Activated CD8-positive, alpha-beta memory T cell treated with anti-CD3 and anti-CD28 coated beads, Interleukin-2, amount 50 U/mL, for 48 hours (primary cell): ENCODE data around the gene ATMIN.

Experiments used
- DNase-seq: peaks from one replicate; pipeline ENCODE4 v3.0.0-alpha.2; 2020

ATMIN gene

GRCh38 chr16:81006211-81006812 lies 29.3 kb upstream of the ATMIN start:
- DNase-seq, result peak; percentile 86

- DNase-seq, result peak; percentile 98
These were observed 28.6 kb upstream of the ATMIN start, which contains the start of the genes CENPN and CMC2 for GRCh38 chr16:81006813-81007695. Gene CENPN (plus strand): TSS chr16:81007214. CDS start chr16:81011940, 4,726 bp downstream. Gene CMC2 (minus strand): TSS chr16:81006885. CDS start chr16:80997394, 9,491 bp downstream.

- no peak for DNase-seq
These were observed 27.2 kb upstream of the ATMIN start for GRCh38 chr16:81008505-81008789.

DNA sequence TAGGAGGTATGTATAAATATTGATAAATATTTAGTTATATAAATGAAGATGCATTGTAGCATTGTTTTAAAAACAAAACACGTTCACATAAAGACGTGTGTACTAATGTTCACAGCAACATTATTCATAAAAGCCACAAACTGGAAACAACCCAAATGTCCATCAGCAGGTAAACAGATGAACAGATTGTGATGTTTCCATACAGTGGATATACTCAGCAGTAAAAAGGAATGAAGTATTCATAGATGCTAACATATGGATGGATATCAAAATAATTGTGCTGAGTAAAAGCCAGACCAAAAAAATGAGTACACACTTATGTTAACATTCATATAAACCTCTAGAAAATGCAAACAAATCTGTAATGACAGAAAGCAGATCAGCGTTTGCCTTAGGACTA lies 22.7 kb upstream of the ATMIN start:
- DNase-seq, result no peak

DNA sequence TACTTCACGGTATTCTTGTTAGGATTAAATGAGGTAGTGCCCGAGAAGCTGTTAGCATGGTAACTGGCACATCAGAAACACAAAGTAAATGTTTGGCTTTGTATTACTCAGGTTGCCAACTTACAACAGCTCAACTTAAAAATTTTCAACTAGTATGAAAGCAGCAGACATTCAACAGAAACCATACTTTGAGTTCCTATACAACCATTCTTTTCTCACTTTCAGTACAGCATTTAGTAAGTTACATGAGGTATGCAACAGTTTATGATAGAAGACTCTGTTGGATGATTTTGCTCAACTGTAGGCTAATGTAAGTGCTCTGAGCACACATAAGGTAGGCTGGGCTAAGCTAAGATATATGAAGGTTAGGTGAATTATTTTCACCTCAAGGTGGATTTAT lies 21.0 kb upstream of the ATMIN start:
- no peak for DNase-seq

GRCh38 chr16:81018496-81018895 lies 17.1 kb upstream of the ATMIN start:
- no peak for DNase-seq

DNA sequence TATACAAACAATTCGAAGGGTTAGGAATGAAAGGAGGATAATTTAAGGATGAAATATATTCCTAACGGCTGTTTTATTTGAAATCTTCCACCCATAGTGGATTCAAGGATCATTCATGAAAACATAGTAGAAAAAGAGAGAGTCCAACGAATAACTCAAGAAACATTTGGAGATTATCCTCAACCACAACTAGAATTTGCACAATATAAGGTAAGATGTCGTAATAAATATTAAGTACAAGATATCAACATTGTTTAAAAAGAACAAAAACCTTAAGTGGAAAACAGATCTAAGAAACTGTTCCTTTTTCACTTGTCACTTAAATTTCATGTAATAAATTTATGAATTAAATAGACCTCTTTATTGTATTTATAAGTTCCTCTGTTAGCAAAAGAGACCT lies 9.2 kb upstream of the ATMIN start:
- DNase-seq, result no peak

GRCh38 chr16:81029930-81030604 lies 5.6 kb upstream of the ATMIN start:
- no peak for DNase-seq

GRCh38 chr16:81035975-81036750 lies 521 bp downstream of the ATMIN start:
- peak; percentile 73 for DNase-seq

- no peak for DNase-seq
These were observed 1.2 kb downstream of the ATMIN start for GRCh38 chr16:81036751-81037350.

DNA sequence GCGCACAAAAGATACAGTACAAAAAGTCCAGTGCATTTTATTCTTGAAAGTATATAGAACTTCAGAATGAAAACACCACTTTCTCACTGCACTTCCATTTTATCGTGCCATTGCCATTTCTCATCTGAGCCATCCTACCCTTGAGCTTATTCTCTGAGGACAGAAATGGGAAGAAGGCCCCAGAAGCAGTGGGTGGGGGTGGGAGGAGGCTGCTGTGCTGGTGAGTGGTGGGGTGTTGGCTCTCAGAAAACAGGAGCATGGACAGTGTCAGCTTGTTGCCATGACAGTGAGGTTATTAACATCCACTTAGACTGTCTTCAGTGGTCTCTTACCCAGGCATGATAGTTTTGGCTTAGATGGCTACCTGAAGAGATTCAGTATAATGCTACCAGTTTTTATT lies 4.5 kb downstream of the ATMIN start:
- no peak for DNase-seq

- no peak for DNase-seq
These were observed 5.2 kb downstream of the ATMIN start for GRCh38 chr16:81040842-81041241.

GRCh38 chr16:81041696-81042095 lies 6.1 kb downstream of the ATMIN start:
- DNase-seq, result no peak

DNA sequence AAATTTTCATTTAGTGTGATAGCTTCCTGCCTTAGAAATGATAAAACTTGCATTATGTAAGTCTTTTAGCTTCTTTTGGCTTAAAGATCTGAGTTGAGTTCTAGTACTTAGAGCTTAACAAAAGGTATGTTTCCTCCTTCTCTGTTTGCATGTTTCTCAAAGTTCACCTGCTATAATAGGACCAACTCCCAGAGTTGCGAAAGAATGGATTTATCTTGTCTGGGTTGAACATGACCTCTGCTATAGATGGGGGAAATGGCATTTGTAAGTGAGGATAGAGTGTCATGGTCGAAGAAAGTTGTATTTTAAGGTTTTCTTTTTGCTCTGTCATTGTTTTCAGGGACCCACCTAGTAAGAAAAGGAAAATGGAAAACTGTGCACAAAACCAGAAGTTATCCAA lies 7.2 kb downstream of the ATMIN start:
- DNase-seq, result no peak

DNA sequence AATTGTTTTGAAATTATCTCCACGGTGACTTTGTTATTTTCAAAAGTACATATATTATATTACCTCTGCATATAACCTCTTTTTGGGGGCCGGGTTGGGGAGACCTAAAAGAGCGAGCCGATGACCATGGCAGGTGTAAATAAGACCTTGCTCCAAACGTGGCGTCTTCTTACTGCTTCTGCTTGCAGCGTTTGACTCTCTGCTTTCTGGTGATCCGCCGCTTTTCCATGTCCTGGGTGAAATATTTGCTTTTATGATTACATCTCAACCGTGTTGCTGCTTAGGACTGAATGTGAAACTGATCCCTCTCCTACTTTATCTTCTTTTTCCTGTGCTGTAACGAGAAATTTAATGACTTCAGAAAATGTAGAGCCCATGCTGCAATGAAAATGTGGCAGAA lies 18.1 kb downstream of the ATMIN start:
- no peak for DNase-seq

- no peak for DNase-seq
These were observed 25.1 kb downstream of the ATMIN start for GRCh38 chr16:81060576-81061306.

DNA sequence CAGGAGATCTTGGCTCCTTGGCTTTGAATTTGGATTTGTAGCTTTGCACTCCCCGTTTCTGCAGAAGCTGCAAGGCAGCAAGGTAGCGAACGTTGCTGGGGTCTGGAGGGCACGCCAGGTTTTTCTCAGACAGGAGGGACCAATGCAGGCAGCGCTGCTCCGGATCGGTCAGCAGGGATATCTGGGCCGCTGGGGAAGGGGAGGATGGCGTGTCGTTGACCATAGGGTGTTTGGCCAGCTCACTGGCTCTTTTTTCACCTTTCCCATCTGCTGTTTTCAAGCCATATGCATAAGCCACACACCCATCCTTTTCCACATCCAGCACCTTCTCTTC lies 25.6 kb downstream of the ATMIN start:
- DNase-seq, result no peak

DNA sequence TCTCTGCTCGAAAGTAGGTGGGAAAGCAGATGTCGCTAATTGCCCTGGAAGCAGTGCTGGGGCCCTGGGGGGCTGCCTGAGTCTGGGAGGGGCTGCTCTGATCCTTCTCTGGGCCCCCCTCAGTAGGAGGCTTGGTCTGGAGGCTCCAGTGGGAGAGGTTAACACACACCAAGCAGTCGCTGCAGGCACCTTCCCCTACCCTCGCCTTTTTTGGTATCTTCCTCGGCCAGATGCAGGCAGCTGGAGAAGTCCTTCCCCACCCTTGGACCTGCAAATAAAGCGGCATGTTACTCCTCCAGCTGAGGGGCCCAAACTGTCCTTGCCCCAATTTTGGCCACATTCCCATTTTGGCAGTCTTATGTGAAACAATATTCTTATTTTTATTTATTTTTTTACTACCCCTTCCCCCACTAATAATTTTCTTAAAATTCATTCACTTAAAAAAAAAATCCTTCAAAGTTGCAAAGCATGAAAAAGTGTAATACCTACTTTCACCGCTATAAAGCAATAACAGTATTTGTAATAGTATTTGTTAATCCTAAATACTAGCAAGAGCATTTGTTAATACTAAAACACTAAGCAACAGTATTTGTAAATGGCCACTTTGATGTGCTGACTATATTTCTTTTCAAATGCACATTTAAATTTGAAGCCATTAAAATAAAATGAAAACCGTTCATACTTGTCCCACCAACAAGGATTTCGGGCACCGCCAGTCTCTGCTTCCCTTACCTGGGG lies 26.4 kb downstream of the ATMIN start:
- DNase-seq, result no peak

GRCh38 chr16:81066681-81067080 lies 31.0 kb downstream of the ATMIN start:
- DNase-seq, result no peak

GRCh38 chr16:81067166-81067565 lies 31.5 kb downstream of the ATMIN start:
- DNase-seq, result no peak

- DNase-seq, result no peak
These were observed 33.4 kb downstream of the ATMIN start for GRCh38 chr16:81069063-81069462.
